B cell (primary cell): ENCODE measurements around the gene CTDSPL. TPM values are rescaled to one million over a fixed set of nuclear protein-coding genes. Genes with fewer than 3 reads are reported as not detected.
A peak's percentile ranks its signal among the peaks of the same experiment; 100 is the strongest.

Source experiments
- ATAC-seq: fragments of 200-7000 bp; cut with Tn5 transposase; one replicate; pipeline ENCODE4 v1.10.0; 2021; ENCODE audit warnings: low read depth, mild to moderate bottlenecking, moderate number of reproducible peaks, moderate library complexity
- CTCF ChIA-PET: fragments of 350-600 bp; sonication (Branson Sonifier 250); formaldehyde crosslinking; loops from one replicate; lab custom pipeline; 2021; ENCODE audit warnings: antibody characterized with exemption, inconsistent platforms; lab: Charles Lee
- POLR2A ChIA-PET: fragments of 350-600 bp; sonication (Branson Sonifier 250); formaldehyde crosslinking; loops from one replicate; lab custom pipeline; 2021; ENCODE audit warnings: antibody characterized with exemption; lab: Charles Lee
- DNase-seq: peaks from one replicate; pipeline ENCODE4 v3.0.0; 2013
- H2AFZ ChIP-seq: 2 replicates; pipeline ENCODE4 v1.6.1; 2012; ENCODE audit warnings: mild to moderate bottlenecking, low read depth, low read length; ENCODE audit not compliant: insufficient read depth, poor library complexity, severe bottlenecking
- H3K27ac ChIP-seq, 2 donors: 1 replicate in 1 of 2; 2 replicates in 1 of 2; pipeline ENCODE4 v1.5.1; 2012 to 2013; ENCODE audit warnings: low read length in 2 of 2, mild to moderate bottlenecking in 2 of 2, moderate library complexity in 1 of 2
- H3K27me3 ChIP-seq, 4 experiments: fragments of 200-600 bp in 1 of 4; sonication (generic) in 1 of 4; replicated peaks in 1 of 4; 1 replicate in 2 of 4; 2 replicates in 2 of 4; pipeline versions ENCODE4 v1.6.1 to v1.7.0; 2013 to 2016; ENCODE audit warnings: low read length in 3 of 4, mild to moderate bottlenecking in 2 of 4, mixed read lengths in 1 of 4, moderate library complexity in 1 of 4; ENCODE audit not compliant: insufficient read depth in 4 of 4, control insufficient read depth in 3 of 4; ENCODE audit errors: control extremely low read depth in 1 of 4
- H3K36me3 ChIP-seq, 2 experiments: replicated peaks in 1 of 2; 1 replicate in 1 of 2; 2 replicates in 1 of 2; pipeline versions ENCODE4 v1.6.1 to v1.7.1; 2013; ENCODE audit warnings: low read length in 1 of 2; ENCODE audit not compliant: insufficient read depth in 2 of 2, control insufficient read depth in 1 of 2; ENCODE audit errors: control extremely low read depth in 1 of 2, extremely low read depth in 1 of 2
- H3K4me1 ChIP-seq, 2 donors: fragments of 200-600 bp in 1 of 2; sonication (generic) in 1 of 2; 1 replicate in 1 of 2; 2 replicates in 1 of 2; pipeline versions ENCODE4 v1.5.1 to v1.6.1; 2013 to 2017; ENCODE audit warnings: low read length in 2 of 2; ENCODE audit not compliant: control insufficient read depth in 2 of 2, insufficient read depth in 2 of 2
- H3K4me2 ChIP-seq: replicated peaks from 2 replicates; pipeline ENCODE3; 2012; ENCODE audit warnings: mild to moderate bottlenecking, low read depth, low read length; ENCODE audit not compliant: poor library complexity, severe bottlenecking
- H3K4me3 ChIP-seq, 5 experiments: fragments of 200-600 bp in 1 of 5; sonication (generic) in 1 of 5; 1 replicate in 3 of 5; 2 replicates in 2 of 5; pipeline versions ENCODE4 v1.5.1 to v1.7.0; 2011 to 2016; ENCODE audit warnings: low read length in 4 of 5, mild to moderate bottlenecking in 4 of 5, low read depth in 2 of 5, control low read depth in 1 of 5, moderate library complexity in 1 of 5; ENCODE audit not compliant: insufficient read depth in 1 of 5; ENCODE audit errors: control extremely low read depth in 1 of 5, extremely low read depth in 1 of 5
- H3K79me2 ChIP-seq: fragments of 200-600 bp; sonication (generic); one replicate; pipeline ENCODE4 v1.6.0; 2016; ENCODE audit warnings: low read length; ENCODE audit not compliant: control insufficient read depth, insufficient read depth
- H3K9ac ChIP-seq: fragments of 200-600 bp; sonication (generic); 2 replicates; pipeline ENCODE4 v1.6.1; 2017; ENCODE audit warnings: mild to moderate bottlenecking, low read length, moderate library complexity
- H3K9me3 ChIP-seq, 3 donors: one replicate each; pipeline versions ENCODE4 v1.6.1 to v1.7.1; 2013; ENCODE audit warnings: low read length in 2 of 3; ENCODE audit not compliant: control insufficient read depth in 2 of 3, insufficient read depth in 1 of 3; ENCODE audit errors: control extremely low read depth in 1 of 3
- H4K20me1 ChIP-seq: 2 replicates; pipeline ENCODE4 v1.6.0; 2012; ENCODE audit warnings: mild to moderate bottlenecking, low read length; ENCODE audit not compliant: insufficient read depth, control insufficient read depth, poor library complexity, severe bottlenecking
- H3K27ac Mint-ChIP-seq: one replicate; pipeline ENCODE4 v1.8.0; 2021; ENCODE audit warnings: mixed read lengths
- H3K27me3 Mint-ChIP-seq: one replicate; pipeline ENCODE4 v1.8.0; 2021; ENCODE audit warnings: mixed read lengths
- H3K4me1 Mint-ChIP-seq: one replicate; pipeline ENCODE4 v1.8.0; 2021; ENCODE audit warnings: mixed read lengths
- H3K4me3 Mint-ChIP-seq: one replicate; pipeline ENCODE4 v1.8.0; 2021; ENCODE audit warnings: mixed read lengths
- H3K9me3 Mint-ChIP-seq: one replicate; pipeline ENCODE4 v1.8.0; 2022; ENCODE audit warnings: mixed read lengths; ENCODE audit not compliant: insufficient read depth
- CTCF ChIP-seq: fragments of 200-600 bp; IDR thresholded peaks from one replicate; pipeline ENCODE4 v1.8.0; 2022; ENCODE audit warnings: antibody characterized with exemption, mild to moderate bottlenecking
- EZH2 ChIP-seq: IDR thresholded peaks from 2 replicates; pipeline ENCODE4 v1.6.1; 2012; ENCODE audit warnings: borderline replicate concordance, low read depth, mild to moderate bottlenecking, moderate library complexity, low read length; ENCODE audit not compliant: insufficient read depth, poor library complexity, severe bottlenecking
- WGBS: methylation state at CpG from one replicate; pipeline ENCODE4 v1.1.5; 2013; ENCODE audit warnings: missing lambda C conversion rate; ENCODE audit not compliant: insufficient coverage; 5-methylcytosine and 5-hydroxymethylcytosine counted together
- intact Hi-C: fragments of 100-400 bp; cut with micrococcal nuclease; formaldehyde crosslinking; loops from one replicate; pipeline ENCODE4 v1.10.0; 2022
- polyA plus RNA-seq: library from polyadenylated mRNA; depleted of rRNA; stranded (reverse); fragments of >200 nt; gene quantifications from 2 replicates; pipeline ENCODE4 v1.2.3, GENCODE V29; 2012
- total RNA-seq, 2 donors: library from RNA; stranded (reverse); fragments of 120-200 nt in 1 of 2; gene quantifications; 1 replicate in 1 of 2; 2 replicates in 1 of 2; pipeline versions ENCODE4 v1.2.3 to v1.2.4, GENCODE V29; 2013 to 2022

Gene CTDSPL
- total and polyA plus RNA-seq, 2 donors (not counting 1 experiment from before 2014, with no cell fraction given), result not detected

- no peaks in the 10 kb centered on the region for H3K4me1 ChIP-seq
- peaks cover 0 to 28% of the 10 kb centered on the region in 2 experiments for H3K36me3 ChIP-seq
- H3K27me3 ChIP-seq, result no peaks in the 10 kb centered on the region
- TF ChIP-seq CTCF (no peak), EZH2 (no peak)
- CTCF ChIA-PET, result interaction anchor here (0.7 to 3.3 kb wide), 6 partner anchors 26 to 475 kb away, joined by 3 to 16 read pairs (median 4); partner anchors contain the start of gene DLEC1
- POLR2A ChIA-PET, result interaction anchor here (0.5 kb wide), 1 partner anchor 164 kb away, joined by 3 read pairs; no protein-coding TSS in a partner anchor
- H3K9me3 ChIP-seq, result no peaks in the 10 kb centered on the region
- H3K4me2 ChIP-seq, result no peak overlapping the region
- Mint-ChIP-seq H3K27ac (peak overlapping the region; percentile 46), H3K4me1 (peaks cover 11% of the 10 kb centered on the region), H3K27me3 (no peaks in the 10 kb centered on the region), H3K9me3 (no peaks in the 10 kb centered on the region), H3K4me3 (no peak overlapping the region)
- no peak overlapping the region for H2AFZ ChIP-seq
- no peaks in the 10 kb centered on the region for H4K20me1 ChIP-seq
- H3K79me2 ChIP-seq, result no peaks in the 10 kb centered on the region
- no peak for ATAC-seq
- no peak for DNase-seq
- no peak overlapping the region for H3K4me3 ChIP-seq
- no peak overlapping the region for H3K27ac ChIP-seq
- H3K9ac ChIP-seq, result no peak overlapping the region
- WGBS, result 99% methylated on average over 10 of the region's 15 CpGs
- intact Hi-C loops, result no loop called here
Measured at GRCh38 chr3:38005076-38006020, 143.7 kb downstream of the CTDSPL start.

GRCh38 chr3:38006031-38006430, 144.4 kb downstream of the CTDSPL start:
- POLR2A ChIA-PET, result no interaction called here
- no peak overlapping the region for H3K27ac Mint-ChIP-seq
- H3K27me3 Mint-ChIP-seq, result no peaks in the 10 kb centered on the region

More at GRCh38 chr3:38006031-38006430, 144.4 kb downstream of the CTDSPL start:
- H3K4me3 Mint-ChIP-seq, result no peak overlapping the region
- 98% methylated on average over 4 of the region's 5 CpGs for WGBS
- H3K9ac ChIP-seq, result no peak overlapping the region
- no peaks in the 10 kb centered on the region for H3K4me1 ChIP-seq
- no peak overlapping the region for H3K27ac ChIP-seq
- H3K79me2 ChIP-seq, result no peaks in the 10 kb centered on the region
- no peaks in the 10 kb centered on the region for H3K9me3 Mint-ChIP-seq
- intact Hi-C loops, result no loop called here
- CTCF ChIA-PET, result interaction anchor here (1.1 to 3.3 kb wide), 5 partner anchors 9 to 34 kb away, joined by 3 to 16 read pairs (median 4); partner anchors contain the start of gene DLEC1
- DNase-seq (no peak), ATAC-seq (no peak)
- TF ChIP-seq CTCF, result no peak
- TF ChIP-seq EZH2, result no peak
- H3K4me1 Mint-ChIP-seq, result peaks cover 11% of the 10 kb centered on the region
- no peaks in the 10 kb centered on the region for H3K9me3 ChIP-seq
- no peak overlapping the region for H2AFZ ChIP-seq
- H3K36me3 ChIP-seq, result peaks cover 0 to 24% of the 10 kb centered on the region in 2 experiments
- no peaks in the 10 kb centered on the region for H3K27me3 ChIP-seq
- no peak overlapping the region for H3K4me3 ChIP-seq
- H3K4me2 ChIP-seq, result no peak overlapping the region
- H4K20me1 ChIP-seq, result no peaks in the 10 kb centered on the region
